K562 (cell line): Measurements from ENCODE around the gene VPS11. TPM values are rescaled to one million over a fixed set of nuclear protein-coding genes. Genes with fewer than 3 reads are reported as not detected.

Experiments used
- CXXC5 ChIP-seq: fragments of 250-450 bp; sonication (Bioruptor Pico); IDR thresholded peaks from 2 replicates; pipeline ENCODE4 v1.8.0; 2022; ENCODE audit warnings: inconsistent platforms, mild to moderate bottlenecking, moderate library complexity
- E2F8 ChIP-seq: fragments of 450-650 bp; IDR thresholded peaks from 2 replicates; pipeline ENCODE4 v1.7.1; 2018; ENCODE audit warnings: mild to moderate bottlenecking, low read depth; ENCODE audit not compliant: partially characterized antibody
- FOXA3 ChIP-seq, 2 experiments: fragments of 450-650 bp in 1 of 2; sonication (generic) in 1 of 2; formaldehyde crosslinking; IDR thresholded peaks in 1 of 2; conservative IDR thresholded peaks in 1 of 2; 2 replicates each; pipeline versions ENCODE4 v1.4.0 to v1.8.0; 2020 to 2022; ENCODE audit warnings: mild to moderate bottlenecking in 2 of 2, missing genetic modification reagents in 1 of 2
- FOXK2 ChIP-seq, 2 experiments: fragments of 450-650 bp; IDR thresholded peaks in 1 of 2; conservative IDR thresholded peaks in 1 of 2; 2 replicates each; pipeline ENCODE4 v1.6.1; 2016; ENCODE audit warnings: low read depth in 2 of 2, mild to moderate bottlenecking in 1 of 2
- GMEB1 ChIP-seq: fragments of 250-450 bp; sonication (Bioruptor Pico); IDR thresholded peaks from 2 replicates; pipeline ENCODE4 v1.4.0; 2020; ENCODE audit warnings: mild to moderate bottlenecking
- HNRNPLL ChIP-seq: fragments of 200-400 bp; formaldehyde crosslinking; IDR thresholded peaks from 2 replicates; pipeline ENCODE4 v1.6.1; 2017; ENCODE audit warnings: low read length, low read depth, mild to moderate bottlenecking; ENCODE audit not compliant: poor library complexity, severe bottlenecking
- MXI1 ChIP-seq: IDR thresholded peaks from 2 replicates; pipeline ENCODE4 v1.6.1; 2011; ENCODE audit warnings: low read depth, mild to moderate bottlenecking, improper control_type of control experiment, low read length
- NR2C2 ChIP-seq, 2 experiments: fragments of 200-800 bp in 1 of 2; sonication (Bioruptor generic) in 1 of 2; sonication (generic) in 1 of 2; formaldehyde crosslinking in 1 of 2; IDR thresholded peaks; 2 replicates each; pipeline versions ENCODE4 v1.6.1 to v1.8.0; 2016 to 2022; ENCODE audit warnings: mild to moderate bottlenecking in 1 of 2, missing compliant biosample characterization in 1 of 2, missing genetic modification characterization in 1 of 2, missing genetic modification reagents in 1 of 2
- POLR2G ChIP-seq: fragments of 200-400 bp; formaldehyde crosslinking; IDR thresholded peaks from 2 replicates; pipeline ENCODE4 v1.6.1; 2017; ENCODE audit warnings: low read depth, mild to moderate bottlenecking, antibody characterized with exemption, low read length, moderate library complexity
- PRDM10 ChIP-seq: fragments of 450-650 bp; IDR thresholded peaks from 2 replicates; pipeline ENCODE4 v1.6.1; 2018; ENCODE audit not compliant: partially characterized antibody
- SMAD3 ChIP-seq: fragments of 450-650 bp; formaldehyde crosslinking; conservative IDR thresholded peaks from 2 replicates; pipeline ENCODE4 v1.4.0; 2020; ENCODE audit warnings: mild to moderate bottlenecking
- SRF ChIP-seq, 2 experiments: fragments of 250-450, 450-650 bp in 1 of 2; sonication (Bioruptor Pico) in 1 of 2; sonication (generic) in 1 of 2; formaldehyde crosslinking; IDR thresholded peaks; 2 replicates each; pipeline versions ENCODE4 v1.5.0 to v1.5.1; 2020 to 2022; ENCODE audit warnings: mild to moderate bottlenecking in 1 of 2, missing genetic modification reagents in 1 of 2
- USF1 ChIP-seq: sonication (generic); formaldehyde crosslinking; IDR thresholded peaks from 2 replicates; pipeline ENCODE4 v1.9.0; 2022; ENCODE audit warnings: mild to moderate bottlenecking, missing genetic modification reagents
- ZNF143 ChIP-seq: sonication (generic); formaldehyde crosslinking; IDR thresholded peaks from 2 replicates; pipeline ENCODE4 v1.9.0; 2022; ENCODE audit warnings: mild to moderate bottlenecking, missing genetic modification reagents
- ZNF165 ChIP-seq: fragments of 250-450 bp; sonication (Bioruptor Pico); IDR thresholded peaks from 2 replicates; pipeline ENCODE4 v1.4.0; 2020; ENCODE audit warnings: borderline replicate concordance
- ZNF668 ChIP-seq: fragments of 250-450 bp; sonication (Bioruptor Pico); IDR thresholded peaks from 2 replicates; pipeline ENCODE4 v1.8.0; 2022; ENCODE audit warnings: mild to moderate bottlenecking, inconsistent platforms
- polyA plus RNA-seq, 8 experiments: library from polyadenylated mRNA; depleted of rRNA in 4 of 8; stranded (reverse) in 5 of 8; unstranded in 3 of 8; fragments of >200 nt; fragmentation: Nextera tagmentation in 2 of 8; fragmentation: Illumina TruSeq in 1 of 8; extraction: Ambion mirVana in 2 of 8; extraction: Trizol in 1 of 8; gene quantifications; 2 replicates each; pipeline versions ENCODE4 v1.2.1 to v1.2.3, GENCODE V29; 2011 to 2014; ENCODE audit warnings: inconsistent platforms in 1 of 8, missing spikeins in 1 of 8
- total RNA-seq, 7 experiments: library from RNA; depleted of rRNA in 6 of 7; stranded (reverse); fragments of >200 nt in 6 of 7; fragmentation: Illumina TruSeq in 2 of 7; extraction: Trizol in 2 of 7; gene quantifications; 2 replicates each; pipeline versions ENCODE4 v1.2.1 to v1.2.3, GENCODE V29; 2011 to 2021; ENCODE audit warnings: low replicate concordance in 1 of 7

The VPS11 gene
- total and polyA plus RNA-seq, 9 of the 15 experiments (the other 6 are each of a cell fraction or from before 2014, with no cell fraction given) = 14.1 to 35.5 (median 27.5) TPM

GRCh38 chr11:119030329-119031047, 37.1 kb upstream of the VPS11 start, which contains the start of gene SLC37A4 (continued):
- TF ChIP-seq PRDM10 = no peak
- peak; percentile 78 for TF ChIP-seq POLR2G
- TF ChIP-seq E2F8 = no peak
- TF ChIP-seq MXI1 = peak; percentile 67; the same call in 1 of the 2 replicates
- TF ChIP-seq ZNF668 = no peak
- peak; percentile 47 for TF ChIP-seq HNRNPLL
- TF ChIP-seq ZNF143 = peak; percentile 49; the same call in 1 of the 2 replicates
- no peak for TF ChIP-seq ZNF165
- TF ChIP-seq FOXA3 (CRISPR knock-in tag; conservative IDR thresholded peaks at IDR 0.05 in 1 of 2, IDR thresholded peaks at IDR 0.05 in 1 of 2) = peak in 1 of 2 experiments; percentile 66; a peak in 1 of 4 replicates
- peak; percentile 85 for TF ChIP-seq USF1 (CRISPR knock-in tag)
- TF ChIP-seq CXXC5 (CRISPR knock-in tag) = peak; percentile 88
- TF ChIP-seq FOXK2 (conservative IDR thresholded peaks at IDR 0.05 in 1 of 2, IDR thresholded peaks at IDR 0.05 in 1 of 2; ENCODE audit: low read depth in 2 of 2) = 0 out of 4 replicates have a peak, but pooled peaks of 1 of the 2 experiments have one; percentile 23
- 0 out of 2 replicates have a peak, but pooled peaks have one; percentile 31 for TF ChIP-seq SMAD3 (CRISPR knock-in tag)
- no peak; the same call in 1 of the 2 replicates for TF ChIP-seq NR2C2 (CRISPR knock-in tag; IDR thresholded peaks at IDR 0.05)
- TF ChIP-seq NR2C2 (tag; IDR thresholded peaks at IDR 0.05) = peak; percentile 71
- TF ChIP-seq GMEB1 (CRISPR knock-in tag) = peak; percentile 81
- TF ChIP-seq SRF (CRISPR knock-in tag; IDR thresholded peaks at IDR 0.05) = peak in 1 of 2 experiments; percentile 83; a peak in 2 of 4 replicates
